ENCODE measurements around the gene DAGLA. TPM values are rescaled to one million over a fixed set of nuclear protein-coding genes. Genes with fewer than 3 reads are reported as not detected.
A peak's percentile ranks its signal among the peaks of the same experiment; 100 is the strongest.

DAGLA gene
- total and polyA plus RNA-seq, 2 of the 13 experiments (the other 11 are each of a cell fraction or from before 2014, with no cell fraction given): 2.6 to 3.9 TPM

DNA sequence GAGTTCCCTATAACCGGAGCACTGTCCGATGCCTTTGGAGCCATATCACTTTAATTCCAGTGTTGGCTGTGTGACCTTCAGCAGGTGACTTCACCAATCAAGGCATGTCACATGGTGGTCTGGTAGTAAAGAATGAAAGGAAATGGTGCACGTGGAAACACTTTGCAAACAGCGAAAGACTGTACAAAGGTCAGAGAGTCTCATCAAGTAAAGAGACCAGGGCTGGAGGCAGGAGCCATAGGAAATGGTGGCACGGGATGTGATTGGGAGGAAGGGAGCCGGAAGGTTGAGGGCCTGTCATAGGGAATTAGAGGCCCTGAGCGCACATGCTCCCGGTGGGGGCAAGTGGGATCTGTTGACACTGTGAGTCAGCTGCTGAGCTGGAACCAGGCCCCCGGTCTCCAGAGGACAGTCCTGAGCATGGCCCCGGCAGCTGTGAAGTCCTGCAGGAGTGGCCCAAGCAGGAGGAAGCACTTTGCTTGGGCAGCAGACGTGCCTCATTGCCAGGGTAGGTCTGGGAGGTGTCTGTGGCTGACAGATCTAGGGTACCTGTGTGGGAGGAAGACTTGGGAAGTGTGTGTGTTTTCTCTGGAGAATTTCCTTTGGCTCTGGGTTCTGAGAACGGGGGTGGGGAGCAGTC, 2.0 kb downstream of the DAGLA start (continued):
- TF ChIP-seq, protein P1, sequence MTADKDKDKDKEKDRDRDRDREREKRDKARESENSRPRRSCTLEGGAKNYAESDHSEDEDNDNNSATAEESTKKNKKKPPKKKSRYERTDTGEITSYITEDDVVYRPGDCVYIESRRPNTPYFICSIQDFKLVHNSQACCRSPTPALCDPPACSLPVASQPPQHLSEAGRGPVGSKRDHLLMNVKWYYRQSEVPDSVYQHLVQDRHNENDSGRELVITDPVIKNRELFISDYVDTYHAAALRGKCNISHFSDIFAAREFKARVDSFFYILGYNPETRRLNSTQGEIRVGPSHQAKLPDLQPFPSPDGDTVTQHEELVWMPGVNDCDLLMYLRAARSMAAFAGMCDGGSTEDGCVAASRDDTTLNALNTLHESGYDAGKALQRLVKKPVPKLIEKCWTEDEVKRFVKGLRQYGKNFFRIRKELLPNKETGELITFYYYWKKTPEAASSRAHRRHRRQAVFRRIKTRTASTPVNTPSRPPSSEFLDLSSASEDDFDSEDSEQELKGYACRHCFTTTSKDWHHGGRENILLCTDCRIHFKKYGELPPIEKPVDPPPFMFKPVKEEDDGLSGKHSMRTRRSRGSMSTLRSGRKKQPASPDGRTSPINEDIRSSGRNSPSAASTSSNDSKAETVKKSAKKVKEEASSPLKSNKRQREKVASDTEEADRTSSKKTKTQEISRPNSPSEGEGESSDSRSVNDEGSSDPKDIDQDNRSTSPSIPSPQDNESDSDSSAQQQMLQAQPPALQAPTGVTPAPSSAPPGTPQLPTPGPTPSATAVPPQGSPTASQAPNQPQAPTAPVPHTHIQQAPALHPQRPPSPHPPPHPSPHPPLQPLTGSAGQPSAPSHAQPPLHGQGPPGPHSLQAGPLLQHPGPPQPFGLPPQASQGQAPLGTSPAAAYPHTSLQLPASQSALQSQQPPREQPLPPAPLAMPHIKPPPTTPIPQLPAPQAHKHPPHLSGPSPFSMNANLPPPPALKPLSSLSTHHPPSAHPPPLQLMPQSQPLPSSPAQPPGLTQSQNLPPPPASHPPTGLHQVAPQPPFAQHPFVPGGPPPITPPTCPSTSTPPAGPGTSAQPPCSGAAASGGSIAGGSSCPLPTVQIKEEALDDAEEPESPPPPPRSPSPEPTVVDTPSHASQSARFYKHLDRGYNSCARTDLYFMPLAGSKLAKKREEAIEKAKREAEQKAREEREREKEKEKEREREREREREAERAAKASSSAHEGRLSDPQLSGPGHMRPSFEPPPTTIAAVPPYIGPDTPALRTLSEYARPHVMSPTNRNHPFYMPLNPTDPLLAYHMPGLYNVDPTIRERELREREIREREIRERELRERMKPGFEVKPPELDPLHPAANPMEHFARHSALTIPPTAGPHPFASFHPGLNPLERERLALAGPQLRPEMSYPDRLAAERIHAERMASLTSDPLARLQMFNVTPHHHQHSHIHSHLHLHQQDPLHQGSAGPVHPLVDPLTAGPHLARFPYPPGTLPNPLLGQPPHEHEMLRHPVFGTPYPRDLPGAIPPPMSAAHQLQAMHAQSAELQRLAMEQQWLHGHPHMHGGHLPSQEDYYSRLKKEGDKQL (CRISPR knock-in tag; IDR thresholded peaks at IDR 0.05; ENCODE audit: low read depth): peak; percentile 84
- peak; percentile 81 for TF ChIP-seq ZNF317 (CRISPR knock-in tag; IDR thresholded peaks at IDR 0.05)
- TF ChIP-seq, protein P2, sequence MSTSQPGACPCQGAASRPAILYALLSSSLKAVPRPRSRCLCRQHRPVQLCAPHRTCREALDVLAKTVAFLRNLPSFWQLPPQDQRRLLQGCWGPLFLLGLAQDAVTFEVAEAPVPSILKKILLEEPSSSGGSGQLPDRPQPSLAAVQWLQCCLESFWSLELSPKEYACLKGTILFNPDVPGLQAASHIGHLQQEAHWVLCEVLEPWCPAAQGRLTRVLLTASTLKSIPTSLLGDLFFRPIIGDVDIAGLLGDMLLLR (CRISPR knock-in tag; IDR thresholded peaks at IDR 0.05): peak; percentile 82; the same call in 1 of the 2 replicates
- peak; percentile 73; the same call in 1 of the 2 replicates for TF ChIP-seq SSRP1 (CRISPR knock-in tag; IDR thresholded peaks at IDR 0.05)
- 0 out of 2 replicates have a peak, but pooled peaks have one; percentile 39 for TF ChIP-seq KDM4B (CRISPR knock-in tag; IDR thresholded peaks at IDR 0.05)
- TF ChIP-seq, protein P3, sequence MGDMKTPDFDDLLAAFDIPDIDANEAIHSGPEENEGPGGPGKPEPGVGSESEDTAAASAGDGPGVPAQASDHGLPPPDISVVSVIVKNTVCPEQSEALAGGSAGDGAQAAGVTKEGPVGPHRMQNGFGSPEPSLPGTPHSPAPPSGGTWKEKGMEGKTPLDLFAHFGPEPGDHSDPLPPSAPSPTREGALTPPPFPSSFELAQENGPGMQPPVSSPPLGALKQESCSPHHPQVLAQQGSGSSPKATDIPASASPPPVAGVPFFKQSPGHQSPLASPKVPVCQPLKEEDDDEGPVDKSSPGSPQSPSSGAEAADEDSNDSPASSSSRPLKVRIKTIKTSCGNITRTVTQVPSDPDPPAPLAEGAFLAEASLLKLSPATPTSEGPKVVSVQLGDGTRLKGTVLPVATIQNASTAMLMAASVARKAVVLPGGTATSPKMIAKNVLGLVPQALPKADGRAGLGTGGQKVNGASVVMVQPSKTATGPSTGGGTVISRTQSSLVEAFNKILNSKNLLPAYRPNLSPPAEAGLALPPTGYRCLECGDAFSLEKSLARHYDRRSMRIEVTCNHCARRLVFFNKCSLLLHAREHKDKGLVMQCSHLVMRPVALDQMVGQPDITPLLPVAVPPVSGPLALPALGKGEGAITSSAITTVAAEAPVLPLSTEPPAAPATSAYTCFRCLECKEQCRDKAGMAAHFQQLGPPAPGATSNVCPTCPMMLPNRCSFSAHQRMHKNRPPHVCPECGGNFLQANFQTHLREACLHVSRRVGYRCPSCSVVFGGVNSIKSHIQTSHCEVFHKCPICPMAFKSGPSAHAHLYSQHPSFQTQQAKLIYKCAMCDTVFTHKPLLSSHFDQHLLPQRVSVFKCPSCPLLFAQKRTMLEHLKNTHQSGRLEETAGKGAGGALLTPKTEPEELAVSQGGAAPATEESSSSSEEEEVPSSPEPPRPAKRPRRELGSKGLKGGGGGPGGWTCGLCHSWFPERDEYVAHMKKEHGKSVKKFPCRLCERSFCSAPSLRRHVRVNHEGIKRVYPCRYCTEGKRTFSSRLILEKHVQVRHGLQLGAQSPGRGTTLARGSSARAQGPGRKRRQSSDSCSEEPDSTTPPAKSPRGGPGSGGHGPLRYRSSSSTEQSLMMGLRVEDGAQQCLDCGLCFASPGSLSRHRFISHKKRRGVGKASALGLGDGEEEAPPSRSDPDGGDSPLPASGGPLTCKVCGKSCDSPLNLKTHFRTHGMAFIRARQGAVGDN (CRISPR knock-in tag; IDR thresholded peaks at IDR 0.05): peak; percentile 99
- peak in 1 of 2 experiments; percentile 38; a peak in 2 of 4 replicates for TF ChIP-seq NR2F1 (CRISPR knock-in tag; IDR thresholded peaks at IDR 0.05)
- TF ChIP-seq, protein P4, sequence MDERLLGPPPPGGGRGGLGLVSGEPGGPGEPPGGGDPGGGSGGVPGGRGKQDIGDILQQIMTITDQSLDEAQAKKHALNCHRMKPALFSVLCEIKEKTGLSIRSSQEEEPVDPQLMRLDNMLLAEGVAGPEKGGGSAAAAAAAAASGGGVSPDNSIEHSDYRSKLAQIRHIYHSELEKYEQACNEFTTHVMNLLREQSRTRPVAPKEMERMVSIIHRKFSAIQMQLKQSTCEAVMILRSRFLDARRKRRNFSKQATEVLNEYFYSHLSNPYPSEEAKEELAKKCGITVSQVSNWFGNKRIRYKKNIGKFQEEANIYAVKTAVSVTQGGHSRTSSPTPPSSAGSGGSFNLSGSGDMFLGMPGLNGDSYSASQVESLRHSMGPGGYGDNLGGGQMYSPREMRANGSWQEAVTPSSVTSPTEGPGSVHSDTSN (CRISPR knock-in tag; IDR thresholded peaks at IDR 0.05): no peak
- TF ChIP-seq SRSF9 (IDR thresholded peaks at IDR 0.05; ENCODE audit: borderline replicate concordance, insufficient read depth, low read depth, low read length, poor library complexity, severe bottlenecking): no peak
- no peak for TF ChIP-seq SYNCRIP (IDR thresholded peaks at IDR 0.05; ENCODE audit: insufficient read depth, low read depth, low read length)
- TF ChIP-seq MAFG (CRISPR knock-in tag; IDR thresholded peaks at IDR 0.05): no peak
- TF ChIP-seq ZMYM2 (CRISPR knock-in tag; IDR thresholded peaks at IDR 0.05): no peak; the same call in none of the 2 replicates
- TF ChIP-seq HIVEP1 (CRISPR knock-in tag; IDR thresholded peaks at IDR 0.05): peak; percentile 87
- peak; percentile 81; the same call in 1 of the 2 replicates for TF ChIP-seq DPF2 (CRISPR knock-in tag; IDR thresholded peaks at IDR 0.05; ENCODE audit: borderline replicate concordance, low read depth)
- 0 out of 2 replicates have a peak, but pooled peaks have one; percentile 63 for TF ChIP-seq ZNF558 (CRISPR knock-in tag; IDR thresholded peaks at IDR 0.05; ENCODE audit: borderline replicate concordance)
- TF ChIP-seq, protein P5, sequence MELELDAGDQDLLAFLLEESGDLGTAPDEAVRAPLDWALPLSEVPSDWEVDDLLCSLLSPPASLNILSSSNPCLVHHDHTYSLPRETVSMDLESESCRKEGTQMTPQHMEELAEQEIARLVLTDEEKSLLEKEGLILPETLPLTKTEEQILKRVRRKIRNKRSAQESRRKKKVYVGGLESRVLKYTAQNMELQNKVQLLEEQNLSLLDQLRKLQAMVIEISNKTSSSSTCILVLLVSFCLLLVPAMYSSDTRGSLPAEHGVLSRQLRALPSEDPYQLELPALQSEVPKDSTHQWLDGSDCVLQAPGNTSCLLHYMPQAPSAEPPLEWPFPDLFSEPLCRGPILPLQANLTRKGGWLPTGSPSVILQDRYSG (CRISPR knock-in tag; IDR thresholded peaks at IDR 0.05): 0 out of 2 replicates have a peak, but pooled peaks have one; percentile 84
